Osteoblast (primary cell): ENCODE measurements around the gene CACNA1C. TPM values are rescaled to one million over a fixed set of nuclear protein-coding genes. Genes with fewer than 3 reads are reported as not detected.

Experiments used
- DNase-seq: peaks from one replicate; pipeline ENCODE4 v3.0.0; 2011; ENCODE audit warnings: low spot score, mixed read lengths; ENCODE audit not compliant: insufficient read length; ENCODE audit errors: missing footprints
- H2AFZ ChIP-seq: 2 replicates; pipeline ENCODE4 v1.6.0; 2011; ENCODE audit warnings: mild to moderate bottlenecking, low read length
- H3K27ac ChIP-seq: 2 replicates; pipeline ENCODE4 v1.5.1; 2011; ENCODE audit warnings: mild to moderate bottlenecking, low read depth, low read length, moderate library complexity
- H3K27me3 ChIP-seq: 2 replicates; pipeline ENCODE4 v1.6.0; 2012; ENCODE audit warnings: mild to moderate bottlenecking, control low read depth, inconsistent platforms, low read length, moderate library complexity; ENCODE audit not compliant: insufficient read depth
- H3K36me3 ChIP-seq: 2 replicates; pipeline ENCODE4 v1.5.1; 2011; ENCODE audit warnings: mild to moderate bottlenecking, low read length, control low read depth, moderate library complexity; ENCODE audit not compliant: insufficient read depth
- H3K4me1 ChIP-seq: 2 replicates; pipeline ENCODE4 v1.5.1; 2011; ENCODE audit warnings: mild to moderate bottlenecking, low read length, control low read depth, moderate library complexity; ENCODE audit not compliant: insufficient read depth
- H3K4me2 ChIP-seq: 2 replicates; pipeline ENCODE4 v1.6.0; 2011; ENCODE audit warnings: mild to moderate bottlenecking, low read length; ENCODE audit not compliant: insufficient read depth
- H3K4me3 ChIP-seq: fragments of 200-600 bp; sonication (generic); 3 replicates; pipeline ENCODE4 v1.5.1; 2012; ENCODE audit warnings: mild to moderate bottlenecking, low read length, inconsistent platforms; ENCODE audit not compliant: insufficient read depth
- H3K79me2 ChIP-seq: 2 replicates; pipeline ENCODE4 v1.6.0; 2012; ENCODE audit warnings: mild to moderate bottlenecking, low read length, control low read depth, inconsistent platforms; ENCODE audit not compliant: insufficient read depth
- H3K9me3 ChIP-seq: 2 replicates; pipeline ENCODE4 v1.5.1; 2011; ENCODE audit warnings: low read depth, low read length, control low read depth
- H4K20me1 ChIP-seq: 2 replicates; pipeline ENCODE4 v1.6.0; 2012; ENCODE audit warnings: mild to moderate bottlenecking, low read length, control low read depth; ENCODE audit not compliant: insufficient read depth
- total RNA-seq: library from RNA; depleted of rRNA; stranded (reverse); fragments of >200 nt; gene quantifications from 2 replicates; pipeline ENCODE4 v1.2.3, GENCODE V29; 2012
- TF ChIP-seq, protein P1 (sequence below): IDR thresholded peaks from 2 replicates; pipeline ENCODE4 v1.5.1; 2011; ENCODE audit warnings: mild to moderate bottlenecking, low read depth, low read length, moderate library complexity; ENCODE audit errors: extremely low read depth

CACNA1C gene
- total RNA-seq, 1 donor, result 19.2 TPM

DNA sequence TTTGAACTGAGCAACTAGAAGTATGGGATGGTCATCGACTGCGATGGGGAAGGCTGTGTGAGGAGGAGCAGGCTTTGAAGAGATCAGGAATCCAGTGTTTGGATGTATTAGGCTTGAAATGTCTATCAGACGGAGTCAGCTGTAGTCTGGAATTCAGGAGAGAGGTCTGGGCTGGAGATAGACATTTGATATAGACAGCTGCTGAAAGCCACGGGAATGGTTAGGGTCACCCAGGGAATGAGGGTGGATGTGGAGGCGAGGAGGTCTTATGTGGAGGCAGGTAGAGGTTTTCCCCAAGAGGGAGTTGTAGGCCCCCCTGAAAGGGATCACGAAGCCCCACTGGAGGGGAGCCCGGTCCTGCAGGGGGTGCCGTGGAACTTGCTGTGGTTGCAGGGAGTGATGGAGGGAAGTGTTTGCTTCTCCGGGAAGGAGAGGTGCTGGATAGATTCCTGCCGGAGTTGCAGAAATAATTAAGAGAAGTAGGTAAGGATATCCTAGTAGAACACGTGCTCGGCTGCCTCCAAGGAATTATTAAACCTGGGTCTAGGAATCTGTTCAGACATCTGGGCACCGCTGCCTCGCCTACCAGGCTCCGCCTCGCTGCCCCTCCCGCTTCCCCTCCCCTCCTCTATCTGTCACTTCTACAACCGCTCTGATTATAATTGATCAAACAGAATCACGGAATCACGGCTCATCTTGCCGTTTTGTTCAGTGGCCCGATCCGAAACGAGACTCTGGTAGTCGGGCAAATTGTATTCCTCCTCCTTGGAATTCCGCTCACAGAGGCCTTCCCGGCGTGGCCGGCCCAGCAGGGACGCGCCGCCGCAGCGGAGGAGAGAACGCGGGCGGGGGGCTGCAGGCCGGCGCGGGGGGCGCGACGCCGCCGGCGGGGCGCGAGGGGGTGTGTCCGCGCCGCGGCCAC, 826 bp upstream of the CACNA1C start:
- Histone ChIP-seq H3K4me2 (peak overlapping the region; percentile 84), H3K9me3 (no peaks in the 10 kb centered on the region), H3K79me2 (peaks cover 35% of the 10 kb centered on the region), H3K27me3 (no peaks in the 10 kb centered on the region), H3K36me3 (no peaks in the 10 kb centered on the region), H3K4me3 (peak overlapping the region; percentile 72), H2AFZ (peak overlapping the region; percentile 82), H4K20me1 (peaks cover 24% of the 10 kb centered on the region), H3K4me1 (peaks cover 27% of the 10 kb centered on the region), H3K27ac (no peak overlapping the region)
- DNase-seq, result peak; percentile 86
- TF ChIP-seq, protein P1, sequence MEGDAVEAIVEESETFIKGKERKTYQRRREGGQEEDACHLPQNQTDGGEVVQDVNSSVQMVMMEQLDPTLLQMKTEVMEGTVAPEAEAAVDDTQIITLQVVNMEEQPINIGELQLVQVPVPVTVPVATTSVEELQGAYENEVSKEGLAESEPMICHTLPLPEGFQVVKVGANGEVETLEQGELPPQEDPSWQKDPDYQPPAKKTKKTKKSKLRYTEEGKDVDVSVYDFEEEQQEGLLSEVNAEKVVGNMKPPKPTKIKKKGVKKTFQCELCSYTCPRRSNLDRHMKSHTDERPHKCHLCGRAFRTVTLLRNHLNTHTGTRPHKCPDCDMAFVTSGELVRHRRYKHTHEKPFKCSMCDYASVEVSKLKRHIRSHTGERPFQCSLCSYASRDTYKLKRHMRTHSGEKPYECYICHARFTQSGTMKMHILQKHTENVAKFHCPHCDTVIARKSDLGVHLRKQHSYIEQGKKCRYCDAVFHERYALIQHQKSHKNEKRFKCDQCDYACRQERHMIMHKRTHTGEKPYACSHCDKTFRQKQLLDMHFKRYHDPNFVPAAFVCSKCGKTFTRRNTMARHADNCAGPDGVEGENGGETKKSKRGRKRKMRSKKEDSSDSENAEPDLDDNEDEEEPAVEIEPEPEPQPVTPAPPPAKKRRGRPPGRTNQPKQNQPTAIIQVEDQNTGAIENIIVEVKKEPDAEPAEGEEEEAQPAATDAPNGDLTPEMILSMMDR, result no peak

GRCh38 chr12:2053691-2054090, 904 bp downstream of the CACNA1C start:
- H3K4me2 ChIP-seq, result peak overlapping the region; percentile 85
- TF ChIP-seq, protein P1, result no peak
- peaks cover 35% of the 10 kb centered on the region for H4K20me1 ChIP-seq
- no peaks in the 10 kb centered on the region for H3K27me3 ChIP-seq
- H3K9me3 ChIP-seq, result no peaks in the 10 kb centered on the region
- H3K4me3 ChIP-seq, result peak overlapping the region; percentile 86
- peak overlapping the region; percentile 47 for H3K27ac ChIP-seq
- peaks cover 52% of the 10 kb centered on the region for H3K79me2 ChIP-seq
- no peaks in the 10 kb centered on the region for H3K36me3 ChIP-seq
- peak; percentile 95 for DNase-seq
- peaks cover 27% of the 10 kb centered on the region for H3K4me1 ChIP-seq
- no peak overlapping the region for H2AFZ ChIP-seq

GRCh38 chr12:2054091-2055018, 1.6 kb downstream of the CACNA1C start:
- peak overlapping the region; percentile 82 for H3K4me2 ChIP-seq
- H3K4me1 ChIP-seq, result peaks cover 27% of the 10 kb centered on the region
- peak overlapping the region; percentile 35 for H3K27ac ChIP-seq
- no peaks in the 10 kb centered on the region for H3K9me3 ChIP-seq
- H2AFZ ChIP-seq, result peak overlapping the region; percentile 64
- TF ChIP-seq, protein P1, result no peak
- peak overlapping the region; percentile 86 for H3K4me3 ChIP-seq
- no peaks in the 10 kb centered on the region for H3K36me3 ChIP-seq
- H3K27me3 ChIP-seq, result no peaks in the 10 kb centered on the region
- peak; percentile 89 for DNase-seq
- H4K20me1 ChIP-seq, result peaks cover 35% of the 10 kb centered on the region
- peaks cover 59% of the 10 kb centered on the region for H3K79me2 ChIP-seq
